Brain microvascular endothelial cell (primary cell): ENCODE data around the gene SLC5A2.
"Not testable (repeated sequence)": the region's sequence is repeated elsewhere in the genome, so short reads cannot be mapped to it uniquely, and the experiment has no call there.

Experiments
- DNase-seq: peaks from one replicate; pipeline ENCODE4 v3.0.0-alpha.2; 2020
- H3K27ac ChIP-seq: fragments of 250-450 bp; sonication (Bioruptor Pico); 2 replicates; pipeline ENCODE4 v1.5.1; 2020; ENCODE audit warnings: mild to moderate bottlenecking, moderate library complexity
- H3K27me3 ChIP-seq: fragments of 250-450 bp; sonication (Bioruptor Pico); replicated peaks from 2 replicates; pipeline ENCODE4 v1.5.1; 2020; ENCODE audit warnings: mild to moderate bottlenecking
- H3K36me3 ChIP-seq: fragments of 250-450 bp; sonication (Bioruptor Pico); replicated peaks from 2 replicates; pipeline ENCODE4 v1.5.1; 2020; ENCODE audit warnings: mild to moderate bottlenecking
- H3K4me3 ChIP-seq: 2 replicates; pipeline ENCODE4 v1.5.1; 2011; ENCODE audit warnings: low read depth, mild to moderate bottlenecking, control low read depth, low read length, moderate library complexity
- in situ Hi-C: cut with HindIII; loops from 2 replicates; pipeline ENCODE4 v1.10.0; 2017; ENCODE audit warnings: low sequenced_read_pairs, low pct_ligation_motif_present
- TF ChIP-seq, protein P1 (sequence below): IDR thresholded peaks from 2 replicates; pipeline ENCODE4 v1.5.1; 2011; ENCODE audit warnings: low read depth, mild to moderate bottlenecking, moderate library complexity, low read length, control low read depth, inconsistent platforms; ENCODE audit errors: missing control alignments

SLC5A2 gene

DNA sequence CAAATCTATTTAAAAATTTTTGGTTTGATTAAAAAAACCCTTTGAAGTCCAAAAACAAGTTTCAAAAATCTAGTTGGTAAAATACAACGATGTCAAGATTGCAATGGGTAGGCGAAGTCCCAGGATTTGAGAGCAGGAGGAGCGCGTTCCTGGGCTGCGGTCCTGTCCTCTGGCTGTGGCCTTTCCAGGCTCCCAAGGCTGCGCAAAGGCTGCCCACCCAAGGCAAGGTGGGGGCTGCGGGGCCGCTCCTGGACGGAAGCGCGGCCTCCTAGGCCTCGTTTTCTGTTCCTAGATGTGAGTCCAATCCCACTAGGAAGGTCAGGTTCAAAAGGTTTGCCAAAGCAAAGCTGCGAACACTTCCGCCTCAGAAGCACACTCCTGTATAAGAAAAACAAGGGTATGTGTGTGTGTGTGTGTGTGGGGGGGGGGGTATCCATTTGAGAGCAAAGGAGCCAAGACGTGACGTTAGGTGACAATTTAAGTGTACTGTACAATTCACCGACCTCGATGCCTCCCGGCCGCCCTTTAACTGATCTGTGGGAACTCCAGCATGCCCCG is 54.0 kb downstream of the SLC5A2 start:
- H3K27ac ChIP-seq, result no peak overlapping the region
- TF ChIP-seq, protein P1, sequence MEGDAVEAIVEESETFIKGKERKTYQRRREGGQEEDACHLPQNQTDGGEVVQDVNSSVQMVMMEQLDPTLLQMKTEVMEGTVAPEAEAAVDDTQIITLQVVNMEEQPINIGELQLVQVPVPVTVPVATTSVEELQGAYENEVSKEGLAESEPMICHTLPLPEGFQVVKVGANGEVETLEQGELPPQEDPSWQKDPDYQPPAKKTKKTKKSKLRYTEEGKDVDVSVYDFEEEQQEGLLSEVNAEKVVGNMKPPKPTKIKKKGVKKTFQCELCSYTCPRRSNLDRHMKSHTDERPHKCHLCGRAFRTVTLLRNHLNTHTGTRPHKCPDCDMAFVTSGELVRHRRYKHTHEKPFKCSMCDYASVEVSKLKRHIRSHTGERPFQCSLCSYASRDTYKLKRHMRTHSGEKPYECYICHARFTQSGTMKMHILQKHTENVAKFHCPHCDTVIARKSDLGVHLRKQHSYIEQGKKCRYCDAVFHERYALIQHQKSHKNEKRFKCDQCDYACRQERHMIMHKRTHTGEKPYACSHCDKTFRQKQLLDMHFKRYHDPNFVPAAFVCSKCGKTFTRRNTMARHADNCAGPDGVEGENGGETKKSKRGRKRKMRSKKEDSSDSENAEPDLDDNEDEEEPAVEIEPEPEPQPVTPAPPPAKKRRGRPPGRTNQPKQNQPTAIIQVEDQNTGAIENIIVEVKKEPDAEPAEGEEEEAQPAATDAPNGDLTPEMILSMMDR, result no peak
- no peaks in the 10 kb centered on the region for H3K36me3 ChIP-seq
- H3K27me3 ChIP-seq, result peaks cover 4% of the 10 kb centered on the region
- in situ Hi-C loops, result no loop called here
- no peak overlapping the region for H3K4me3 ChIP-seq
- no peak for DNase-seq

DNA sequence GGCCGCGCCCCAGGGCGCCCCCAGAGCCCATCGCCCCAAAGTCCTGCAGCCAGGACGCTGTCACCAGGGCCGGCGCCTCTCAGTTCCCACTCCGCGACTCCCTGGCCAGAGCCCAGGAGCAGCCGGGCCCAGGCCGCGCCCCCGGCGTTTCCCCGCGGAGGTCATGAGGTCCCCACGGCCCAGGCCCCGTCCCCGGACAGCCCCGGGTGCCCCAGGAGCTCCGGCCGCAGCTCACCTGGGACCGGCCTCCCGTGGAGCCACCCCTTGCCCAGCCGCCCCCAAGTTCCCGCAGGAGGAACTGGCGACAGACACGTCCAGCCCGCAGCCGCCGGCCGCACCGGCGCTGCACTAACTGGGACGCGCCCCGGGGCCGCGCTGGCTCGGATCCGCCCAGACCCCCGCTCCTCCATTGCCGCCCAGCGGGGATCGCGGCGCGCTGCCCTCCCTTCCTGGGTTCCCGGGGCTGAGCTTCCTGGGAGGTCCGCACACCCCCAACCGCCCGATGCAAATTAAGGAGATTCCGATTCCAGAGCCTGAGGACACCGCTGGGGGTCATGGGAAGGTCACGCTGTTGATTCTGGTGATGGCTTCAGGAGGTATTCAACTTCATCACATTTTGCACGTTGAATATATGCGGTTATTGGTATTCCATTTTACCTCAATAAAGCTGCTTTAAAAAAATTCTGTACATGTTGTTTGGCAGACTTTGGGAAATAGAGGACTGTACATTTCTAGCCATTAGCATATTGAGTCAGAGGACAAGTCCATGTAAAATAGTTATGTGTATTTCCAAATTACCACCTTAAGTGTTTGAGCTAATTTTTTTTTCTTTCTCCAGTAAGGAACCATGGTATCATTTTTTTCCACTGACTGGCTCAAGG is 54.7 kb downstream of the SLC5A2 start:
- TF ChIP-seq, protein P1, result no peak
- no peak overlapping the region for H3K27ac ChIP-seq
- in situ Hi-C loops, result no loop called here
- no peak overlapping the region for H3K4me3 ChIP-seq
- H3K27me3 ChIP-seq, result peaks cover 4% of the 10 kb centered on the region
- no peak for DNase-seq
- no peaks in the 10 kb centered on the region for H3K36me3 ChIP-seq

DNA sequence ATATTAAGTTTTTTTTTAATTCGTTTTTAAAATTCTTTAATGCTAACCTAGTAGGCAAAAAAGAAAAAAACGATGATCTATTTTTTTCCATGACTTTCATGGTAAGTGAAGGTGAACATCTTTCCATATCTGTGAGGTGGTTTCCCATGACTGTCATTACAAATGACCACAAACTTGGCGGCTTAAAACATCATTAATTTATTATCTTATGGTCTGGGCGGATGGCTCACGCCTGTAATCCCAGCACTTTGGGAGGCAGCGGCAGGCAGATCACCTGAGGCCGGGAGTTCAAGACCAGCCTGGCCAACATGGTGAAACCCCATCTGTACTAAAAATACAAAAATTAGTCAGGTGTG is 55.3 kb downstream of the SLC5A2 start:
- H3K27ac ChIP-seq, H3K36me3 ChIP-seq, H3K4me3 ChIP-seq, in situ Hi-C loops, H3K27me3 ChIP-seq, DNase-seq: not testable (repeated sequence)

DNA sequence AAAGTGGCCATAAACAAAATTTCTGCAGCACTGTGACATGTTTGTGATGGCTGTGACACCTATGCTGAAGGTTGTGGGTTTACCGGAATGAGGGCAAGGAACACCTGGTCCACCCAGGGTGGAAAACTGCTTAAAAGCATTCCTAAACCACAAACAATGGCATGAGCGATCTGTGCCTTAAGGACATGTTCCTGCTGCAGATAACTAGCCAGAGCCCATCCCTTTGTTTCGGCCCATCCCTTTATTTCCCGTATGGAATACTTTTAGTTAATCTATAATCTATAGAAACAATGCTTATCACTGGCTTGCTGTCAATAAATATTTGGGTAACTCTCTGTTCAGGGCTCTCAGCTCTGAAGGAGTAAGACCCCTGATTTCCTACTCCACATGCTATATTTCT is 56.8 kb downstream of the SLC5A2 start:
- in situ Hi-C loops, H3K36me3 ChIP-seq: not testable (repeated sequence)

More for the DNA sequence above, 56.8 kb downstream of the SLC5A2 start:
- DNase-seq, H3K4me3 ChIP-seq, H3K27me3 ChIP-seq, H3K27ac ChIP-seq: not testable (repeated sequence)
